ENCODE measurements around the gene KRT15.

The KRT15 gene

DNA sequence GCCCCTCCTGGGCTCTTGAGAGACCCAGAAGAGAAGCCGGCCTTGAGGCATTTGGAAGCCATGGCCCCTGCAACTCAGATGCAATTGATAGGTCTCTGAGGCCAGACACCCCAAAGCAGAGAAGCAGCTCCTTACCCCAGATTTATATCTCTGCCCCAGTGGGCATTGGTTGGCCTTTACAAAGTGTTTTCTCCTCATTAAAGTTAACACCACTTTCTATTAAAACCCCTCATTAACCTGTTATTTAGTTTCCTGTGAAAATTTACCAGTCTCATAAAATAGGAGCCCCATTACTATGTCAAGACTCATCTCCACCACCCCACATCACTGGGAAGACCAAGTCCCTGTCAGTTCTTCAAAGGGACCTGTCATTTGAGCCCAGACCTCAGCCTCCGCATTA, 37.7 kb downstream of the KRT15 start, which contains the start of gene KRT35:
Gene KRT35, minus strand, starts transcription at position 116 of the 400 bp plus-strand sequence. Its CDS starts 54 bp downstream, at position 62.
- intact Hi-C loops (cut with micrococcal nuclease), result no loop called here
- peaks cover 5% of the 10 kb centered on the region for H3K4me1 Mint-ChIP-seq (ENCODE audit: low read depth)
- no peak within 1 kb of the TSS for H3K4me3 Mint-ChIP-seq
- no peaks in the 10 kb centered on the region for H3K9me3 Mint-ChIP-seq
- no peaks in the 10 kb centered on the region for H3K36me3 Mint-ChIP-seq (ENCODE audit: low read depth)
- H3K27me3 Mint-ChIP-seq, result peaks cover 5% of the 10 kb centered on the region
- no peak within 1 kb of the TSS for H3K27ac Mint-ChIP-seq

DNA sequence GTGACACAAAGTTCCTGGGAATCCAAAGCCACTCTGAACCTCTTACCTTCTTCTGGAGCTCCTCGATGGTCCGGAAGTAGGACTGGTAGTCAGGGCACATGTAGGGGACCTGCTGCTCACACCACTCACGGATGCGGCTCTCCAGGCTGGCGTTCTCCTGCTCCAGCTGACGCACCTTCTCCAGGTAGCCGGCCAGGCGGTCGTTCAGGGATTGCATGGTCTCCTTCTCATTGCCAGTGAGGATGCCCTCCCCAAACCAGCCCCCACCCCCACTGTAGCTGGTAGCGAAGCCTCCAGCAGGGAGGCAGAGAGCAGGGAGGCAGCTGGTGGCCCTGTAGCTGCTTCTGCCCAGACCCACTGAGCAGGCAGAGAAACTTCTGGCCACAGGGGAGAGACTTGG, 38.1 kb downstream of the KRT15 start:
- no peaks in the 10 kb centered on the region for H3K36me3 Mint-ChIP-seq (ENCODE audit: low read depth)
- intact Hi-C loops (cut with micrococcal nuclease), result no loop called here
- H3K4me1 Mint-ChIP-seq (ENCODE audit: low read depth), result peaks cover 5% of the 10 kb centered on the region
- H3K27me3 Mint-ChIP-seq, result peaks cover 5% of the 10 kb centered on the region
- H3K4me3 Mint-ChIP-seq, result no peak overlapping the region
- H3K27ac Mint-ChIP-seq, result no peak overlapping the region
- H3K9me3 Mint-ChIP-seq, result no peaks in the 10 kb centered on the region

DNA sequence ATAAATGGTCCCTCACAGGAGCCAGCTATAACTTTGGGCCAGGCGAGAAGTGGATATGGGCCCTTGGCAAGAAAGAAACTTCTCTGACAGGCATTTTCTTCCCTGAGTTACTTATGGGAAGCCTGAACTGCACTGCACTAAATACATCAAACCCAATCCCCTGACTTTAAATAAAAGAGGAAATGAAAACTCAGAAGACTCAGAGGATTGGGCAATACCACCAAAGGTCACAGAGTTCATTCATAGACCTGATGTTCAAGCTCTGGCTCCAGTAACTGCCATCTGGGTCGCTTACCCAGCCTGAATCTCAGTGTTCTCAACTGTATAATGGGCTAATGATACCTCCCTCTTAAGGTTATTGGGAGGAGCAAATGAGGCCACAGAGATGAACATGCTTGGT, 38.6 kb downstream of the KRT15 start:
- H3K36me3 Mint-ChIP-seq (ENCODE audit: low read depth), result no peaks in the 10 kb centered on the region
- H3K4me1 Mint-ChIP-seq (ENCODE audit: low read depth), result peaks cover 5% of the 10 kb centered on the region
- H3K27me3 Mint-ChIP-seq, result peaks cover 5% of the 10 kb centered on the region
- intact Hi-C loops (cut with micrococcal nuclease), result no loop called here
- no peak overlapping the region for H3K27ac Mint-ChIP-seq
- H3K4me3 Mint-ChIP-seq, result no peak overlapping the region
- H3K9me3 Mint-ChIP-seq, result no peaks in the 10 kb centered on the region

DNA sequence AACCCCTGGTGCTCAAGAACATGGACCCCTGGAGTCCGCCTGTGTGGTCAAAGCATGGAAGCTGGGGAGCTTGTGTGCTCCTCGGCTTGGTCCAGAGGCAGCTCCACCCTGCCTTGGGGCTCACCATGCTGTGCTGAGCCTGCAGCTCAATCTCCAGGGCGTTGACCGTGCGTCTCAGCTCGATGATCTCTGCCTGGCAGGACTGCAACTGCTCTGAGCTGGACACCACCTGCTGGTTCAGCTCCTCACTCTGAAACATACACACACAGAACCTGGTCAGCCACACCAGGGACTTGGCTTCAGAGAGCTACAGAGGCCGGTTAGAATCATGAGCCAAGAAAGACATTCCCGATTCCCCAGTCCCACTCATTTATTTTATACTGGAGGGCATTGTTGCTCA, 40.5 kb downstream of the KRT15 start:
- Mint-ChIP-seq H3K27ac (no peak overlapping the region), H3K9me3 (no peaks in the 10 kb centered on the region), H3K36me3 (ENCODE audit: low read depth) (no peaks in the 10 kb centered on the region), H3K4me3 (no peak overlapping the region), H3K27me3 (peaks cover 12% of the 10 kb centered on the region), H3K4me1 (ENCODE audit: low read depth) (peaks cover 5% of the 10 kb centered on the region)
- intact Hi-C loops (cut with micrococcal nuclease), result no loop called here

DNA sequence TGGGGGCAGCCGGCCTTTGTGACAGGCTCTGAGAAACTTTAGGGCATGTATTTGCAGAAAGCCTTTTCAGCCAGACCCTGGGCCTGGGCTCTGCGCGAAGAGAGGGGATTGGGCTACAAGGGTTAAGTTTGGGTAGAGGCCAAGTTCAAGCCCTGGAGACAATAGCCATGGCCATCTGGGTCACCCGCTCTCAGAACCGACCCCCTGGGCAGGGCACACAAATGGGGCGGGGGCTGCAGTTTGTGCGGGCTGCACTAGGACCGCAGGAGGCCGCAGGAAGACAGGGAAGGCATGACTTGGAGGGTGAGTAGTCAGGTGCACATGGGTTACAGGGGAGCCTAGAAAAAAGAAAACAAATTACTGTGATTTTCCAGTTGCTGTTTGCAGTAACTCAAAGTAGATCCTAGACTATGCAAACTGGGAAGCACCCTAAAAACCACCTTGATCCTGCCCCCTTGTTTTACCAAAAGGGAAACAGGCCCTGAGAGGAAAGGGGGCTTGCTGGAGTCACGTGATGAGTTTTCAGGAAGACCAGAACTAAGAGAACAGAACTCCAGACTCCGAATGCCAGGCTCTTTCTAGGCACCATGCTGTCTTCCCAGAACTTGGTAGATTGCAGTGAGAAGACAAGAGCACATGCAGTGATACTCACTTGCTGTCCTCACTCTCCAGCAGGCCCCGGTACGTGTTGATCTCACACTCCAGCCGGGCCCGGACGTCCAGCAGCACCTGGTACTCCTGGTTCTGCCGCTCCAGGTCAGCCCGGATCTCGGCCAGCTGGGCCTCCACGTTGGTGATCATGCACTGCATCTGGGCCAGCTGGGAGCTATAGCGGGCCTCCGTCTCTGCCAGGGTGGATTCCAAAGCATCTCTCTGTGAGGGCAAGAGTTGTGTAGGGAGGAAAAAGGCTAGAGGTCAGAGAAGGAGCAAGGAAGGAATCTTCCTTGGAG, 41.5 kb downstream of the KRT15 start:
- Mint-ChIP-seq H3K4me3 (no peak overlapping the region), H3K4me1 (ENCODE audit: low read depth) (peaks cover 5% of the 10 kb centered on the region), H3K9me3 (no peaks in the 10 kb centered on the region), H3K36me3 (ENCODE audit: low read depth) (no peaks in the 10 kb centered on the region), H3K27ac (peak overlapping the region; percentile 27), H3K27me3 (peaks cover 17% of the 10 kb centered on the region)
- intact Hi-C loops (cut with micrococcal nuclease), result no loop called here

- H3K4me1 Mint-ChIP-seq (ENCODE audit: low read depth), result peaks cover 5% of the 10 kb centered on the region
- H3K36me3 Mint-ChIP-seq (ENCODE audit: low read depth), result no peaks in the 10 kb centered on the region
- intact Hi-C loops (cut with micrococcal nuclease), result no loop called here
- peaks cover 20% of the 10 kb centered on the region for H3K27me3 Mint-ChIP-seq
- H3K9me3 Mint-ChIP-seq, result no peaks in the 10 kb centered on the region
- H3K27ac Mint-ChIP-seq, result no peak overlapping the region
- H3K4me3 Mint-ChIP-seq, result no peak overlapping the region
Observed at GRCh38 chr17:41475421-41475820, 43.3 kb downstream of the KRT15 start.

DNA sequence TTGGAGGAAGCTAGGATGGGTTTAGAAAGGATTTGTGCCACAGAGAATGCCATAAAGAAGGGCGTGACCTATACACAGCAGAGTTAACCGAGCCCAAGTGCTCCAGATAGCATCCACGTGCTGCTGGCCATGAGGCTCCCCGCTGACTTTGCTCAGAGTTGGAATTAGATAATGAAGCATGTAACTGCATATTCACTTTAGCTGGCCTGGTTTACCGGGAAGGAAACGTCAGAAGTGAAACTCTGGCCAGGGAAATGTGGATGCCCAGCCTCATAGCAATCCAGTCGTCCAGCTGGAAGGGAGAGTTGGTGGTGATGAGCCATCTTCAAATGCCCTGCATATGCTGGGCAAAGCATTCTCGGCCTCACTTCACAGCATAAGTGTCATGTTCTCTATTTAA, 43.8 kb downstream of the KRT15 start:
- Mint-ChIP-seq H3K4me1 (ENCODE audit: low read depth) (peaks cover 2% of the 10 kb centered on the region), H3K36me3 (ENCODE audit: low read depth) (no peaks in the 10 kb centered on the region), H3K27me3 (peaks cover 20% of the 10 kb centered on the region), H3K27ac (no peak overlapping the region), H3K4me3 (no peak overlapping the region), H3K9me3 (no peaks in the 10 kb centered on the region)
- intact Hi-C loops (cut with micrococcal nuclease), result no loop called here

- H3K4me1 Mint-ChIP-seq (ENCODE audit: low read depth), result no peaks in the 10 kb centered on the region
- H3K27ac Mint-ChIP-seq, result no peak overlapping the region
- no peaks in the 10 kb centered on the region for H3K9me3 Mint-ChIP-seq
- peaks cover 20% of the 10 kb centered on the region for H3K27me3 Mint-ChIP-seq
- no peaks in the 10 kb centered on the region for H3K36me3 Mint-ChIP-seq (ENCODE audit: low read depth)
- no peak overlapping the region for H3K4me3 Mint-ChIP-seq
- intact Hi-C loops (cut with micrococcal nuclease), result no loop called here
Observed at GRCh38 chr17:41468346-41468745, 50.3 kb downstream of the KRT15 start.

DNA sequence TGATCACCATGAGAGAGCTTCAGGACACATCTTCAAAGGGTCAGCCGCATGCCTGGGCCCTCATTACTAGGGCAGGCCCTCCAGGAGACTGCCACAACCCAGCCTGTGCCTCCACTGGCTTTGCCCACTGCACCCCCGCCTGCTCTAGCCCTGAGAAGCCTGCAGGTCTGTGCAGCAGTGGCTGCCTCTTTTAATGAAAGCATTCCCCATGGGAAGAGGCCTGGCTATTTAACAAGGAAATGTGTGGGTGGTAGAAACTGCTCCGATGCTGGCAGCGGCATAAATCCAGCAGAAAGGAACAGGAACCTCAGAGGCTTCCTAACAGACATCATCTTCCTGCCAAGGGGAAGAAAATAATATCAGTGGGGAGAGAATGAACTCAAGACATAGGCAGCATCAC, 51.1 kb downstream of the KRT15 start:
- Mint-ChIP-seq H3K36me3 (ENCODE audit: low read depth) (no peaks in the 10 kb centered on the region), H3K4me3 (no peak overlapping the region), H3K9me3 (no peaks in the 10 kb centered on the region), H3K27ac (no peak overlapping the region), H3K27me3 (peaks cover 17% of the 10 kb centered on the region), H3K4me1 (ENCODE audit: low read depth) (no peaks in the 10 kb centered on the region)
- intact Hi-C loops (cut with micrococcal nuclease), result no loop called here

DNA sequence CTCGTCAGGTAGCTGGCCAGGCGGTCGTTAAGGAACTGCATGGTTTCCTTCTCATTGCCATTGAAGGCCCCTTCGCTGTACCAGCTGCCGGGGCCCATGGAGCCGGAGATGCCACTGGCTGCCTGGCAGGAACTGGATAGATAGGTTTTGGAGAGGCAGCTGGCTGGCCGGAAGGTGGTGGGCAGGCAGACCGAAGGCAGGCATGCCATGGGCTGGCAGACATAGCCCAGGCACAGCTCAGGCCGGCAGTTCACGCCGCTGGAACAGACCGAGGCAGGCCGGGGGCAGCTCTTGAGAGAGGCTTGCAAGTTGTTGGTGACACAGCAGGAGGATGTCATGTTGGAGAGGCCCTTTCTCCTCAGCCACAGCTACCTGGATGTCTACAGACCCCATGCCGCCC, 51.7 kb downstream of the KRT15 start, which contains the start of gene KRT32:
Gene KRT32, minus strand, starts transcription at position 399 of the 400 bp plus-strand sequence. Its CDS starts 61 bp downstream, at position 338.
- intact Hi-C loops (cut with micrococcal nuclease), result no loop called here
- no peaks in the 10 kb centered on the region for H3K9me3 Mint-ChIP-seq
- no peak within 1 kb of the TSS for H3K4me3 Mint-ChIP-seq
- H3K36me3 Mint-ChIP-seq (ENCODE audit: low read depth), result no peaks in the 10 kb centered on the region
- H3K4me1 Mint-ChIP-seq (ENCODE audit: low read depth), result no peaks in the 10 kb centered on the region
- no peak within 1 kb of the TSS for H3K27ac Mint-ChIP-seq
- H3K27me3 Mint-ChIP-seq, result peaks cover 15% of the 10 kb centered on the region

GRCh38 chr17:41464682-41465081, 54.0 kb downstream of the KRT15 start:
- no peaks in the 10 kb centered on the region for H3K4me1 Mint-ChIP-seq (ENCODE audit: low read depth)
- H3K27ac Mint-ChIP-seq, result no peak overlapping the region
- intact Hi-C loops (cut with micrococcal nuclease), result no loop called here
- no peaks in the 10 kb centered on the region for H3K9me3 Mint-ChIP-seq
- no peaks in the 10 kb centered on the region for H3K36me3 Mint-ChIP-seq (ENCODE audit: low read depth)
- H3K4me3 Mint-ChIP-seq, result no peak overlapping the region
- peaks cover 12% of the 10 kb centered on the region for H3K27me3 Mint-ChIP-seq

DNA sequence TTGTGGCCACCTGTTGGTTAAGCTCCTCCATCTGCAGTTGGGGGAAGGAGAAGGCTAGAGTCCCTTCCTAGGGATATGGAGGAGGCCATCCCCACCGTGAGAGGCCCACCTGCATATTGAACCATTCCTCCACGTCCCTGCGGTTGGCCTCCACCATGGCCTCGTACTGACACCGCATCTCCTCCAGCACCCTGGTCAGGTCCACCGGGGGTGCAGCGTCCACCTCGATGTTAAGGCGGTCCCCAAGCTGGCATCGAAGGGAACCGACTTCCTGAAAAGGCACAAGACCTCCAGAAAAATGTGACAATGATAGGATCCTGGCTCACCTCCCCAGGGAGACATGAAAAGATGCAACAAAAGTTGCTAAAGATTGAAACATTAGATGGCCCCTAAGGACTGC, 54.5 kb downstream of the KRT15 start:
- no peaks in the 10 kb centered on the region for H3K4me1 Mint-ChIP-seq (ENCODE audit: low read depth)
- H3K27ac Mint-ChIP-seq, result no peak overlapping the region
- H3K4me3 Mint-ChIP-seq, result no peak overlapping the region
- intact Hi-C loops (cut with micrococcal nuclease), result no loop called here
- no peaks in the 10 kb centered on the region for H3K9me3 Mint-ChIP-seq
- no peaks in the 10 kb centered on the region for H3K36me3 Mint-ChIP-seq (ENCODE audit: low read depth)
- H3K27me3 Mint-ChIP-seq, result peaks cover 10% of the 10 kb centered on the region

GRCh38 chr17:41463746-41464145, 54.9 kb downstream of the KRT15 start:
- Mint-ChIP-seq H3K4me3 (no peak overlapping the region), H3K4me1 (ENCODE audit: low read depth) (no peaks in the 10 kb centered on the region), H3K9me3 (no peaks in the 10 kb centered on the region), H3K27me3 (peaks cover 9% of the 10 kb centered on the region), H3K36me3 (ENCODE audit: low read depth) (no peaks in the 10 kb centered on the region), H3K27ac (no peak overlapping the region)
- intact Hi-C loops (cut with micrococcal nuclease), result no loop called here
